Prostate gland (tissue), 2 donors: ENCODE measurements around the gene TBC1D5.

Experiments used
- POLR2A ChIP-seq: fragments of 450-650 bp; IDR thresholded peaks from one replicate; pipeline ENCODE4 v1.6.1; 2016; ENCODE audit warnings: antibody characterized with exemption, mild to moderate bottlenecking
- POLR2AphosphoS5 ChIP-seq: sonication (generic); formaldehyde crosslinking; IDR thresholded peaks from one replicate; pipeline ENCODE4 v1.6.1; 2017; ENCODE audit warnings: antibody characterized with exemption
- TF ChIP-seq, protein P1 (sequence below), 4 experiments: fragments of 200-600 bp in 2 of 4; fragments of 450-650 bp in 2 of 4; sonication (generic) in 2 of 4; IDR thresholded peaks; 1 replicate in 3 of 4; 2 replicates in 1 of 4; pipeline ENCODE4 v1.5.1; 2016 to 2019; ENCODE audit warnings: antibody characterized with exemption in 4 of 4, mild to moderate bottlenecking in 2 of 4, moderate library complexity in 2 of 4

DNA sequence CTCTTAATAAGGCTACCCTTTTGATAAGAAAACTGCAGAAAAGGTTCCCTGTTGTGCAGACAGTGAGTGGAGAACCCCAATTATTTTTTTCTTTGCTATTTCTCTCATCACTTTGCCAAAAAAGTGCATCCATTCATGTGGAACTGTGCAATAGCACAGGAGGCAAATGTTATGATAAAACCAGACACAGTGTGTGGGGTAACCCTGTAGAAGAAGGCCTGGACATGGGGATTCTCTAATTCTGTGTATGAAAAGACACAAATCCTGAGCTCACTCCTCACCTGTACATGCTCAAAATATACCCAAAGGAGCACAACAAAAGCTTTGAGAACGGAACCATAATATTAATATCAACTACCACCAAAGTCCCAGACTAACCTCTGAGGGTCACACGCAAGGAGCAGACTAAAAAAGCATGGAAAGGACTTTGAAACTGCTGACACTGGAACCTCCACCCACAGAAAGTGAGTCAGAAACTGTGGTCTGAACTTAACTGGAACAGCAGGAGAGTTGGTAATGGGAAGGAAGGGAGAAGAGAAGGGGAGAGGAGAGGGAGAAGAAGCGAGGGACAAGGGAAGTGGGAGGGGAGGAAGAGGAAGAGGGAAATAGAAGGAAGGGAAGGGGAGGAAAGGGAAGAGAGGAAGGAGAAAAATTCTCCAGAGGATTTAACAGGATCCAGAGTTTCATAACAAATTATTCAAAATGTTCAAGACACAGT lies 299.9 kb downstream of the TBC1D5 start:
- TF ChIP-seq, protein P1, sequence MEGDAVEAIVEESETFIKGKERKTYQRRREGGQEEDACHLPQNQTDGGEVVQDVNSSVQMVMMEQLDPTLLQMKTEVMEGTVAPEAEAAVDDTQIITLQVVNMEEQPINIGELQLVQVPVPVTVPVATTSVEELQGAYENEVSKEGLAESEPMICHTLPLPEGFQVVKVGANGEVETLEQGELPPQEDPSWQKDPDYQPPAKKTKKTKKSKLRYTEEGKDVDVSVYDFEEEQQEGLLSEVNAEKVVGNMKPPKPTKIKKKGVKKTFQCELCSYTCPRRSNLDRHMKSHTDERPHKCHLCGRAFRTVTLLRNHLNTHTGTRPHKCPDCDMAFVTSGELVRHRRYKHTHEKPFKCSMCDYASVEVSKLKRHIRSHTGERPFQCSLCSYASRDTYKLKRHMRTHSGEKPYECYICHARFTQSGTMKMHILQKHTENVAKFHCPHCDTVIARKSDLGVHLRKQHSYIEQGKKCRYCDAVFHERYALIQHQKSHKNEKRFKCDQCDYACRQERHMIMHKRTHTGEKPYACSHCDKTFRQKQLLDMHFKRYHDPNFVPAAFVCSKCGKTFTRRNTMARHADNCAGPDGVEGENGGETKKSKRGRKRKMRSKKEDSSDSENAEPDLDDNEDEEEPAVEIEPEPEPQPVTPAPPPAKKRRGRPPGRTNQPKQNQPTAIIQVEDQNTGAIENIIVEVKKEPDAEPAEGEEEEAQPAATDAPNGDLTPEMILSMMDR (IDR thresholded peaks at IDR 0.05) = no peak
- TF ChIP-seq POLR2A (no peak), POLR2AphosphoS5 (no peak)
